Smooth muscle cell of bladder (primary cell): Measurements from ENCODE around the gene DENND1B. TPM values are rescaled to one million over a fixed set of nuclear protein-coding genes. Genes with fewer than 3 reads are reported as not detected.

Experiments
- total RNA-seq: library from RNA; depleted of rRNA; stranded (reverse); fragments of >200 nt; gene quantifications from 2 replicates; pipeline ENCODE4 v1.2.3, GENCODE V29; 2014

The DENND1B gene, protein sequence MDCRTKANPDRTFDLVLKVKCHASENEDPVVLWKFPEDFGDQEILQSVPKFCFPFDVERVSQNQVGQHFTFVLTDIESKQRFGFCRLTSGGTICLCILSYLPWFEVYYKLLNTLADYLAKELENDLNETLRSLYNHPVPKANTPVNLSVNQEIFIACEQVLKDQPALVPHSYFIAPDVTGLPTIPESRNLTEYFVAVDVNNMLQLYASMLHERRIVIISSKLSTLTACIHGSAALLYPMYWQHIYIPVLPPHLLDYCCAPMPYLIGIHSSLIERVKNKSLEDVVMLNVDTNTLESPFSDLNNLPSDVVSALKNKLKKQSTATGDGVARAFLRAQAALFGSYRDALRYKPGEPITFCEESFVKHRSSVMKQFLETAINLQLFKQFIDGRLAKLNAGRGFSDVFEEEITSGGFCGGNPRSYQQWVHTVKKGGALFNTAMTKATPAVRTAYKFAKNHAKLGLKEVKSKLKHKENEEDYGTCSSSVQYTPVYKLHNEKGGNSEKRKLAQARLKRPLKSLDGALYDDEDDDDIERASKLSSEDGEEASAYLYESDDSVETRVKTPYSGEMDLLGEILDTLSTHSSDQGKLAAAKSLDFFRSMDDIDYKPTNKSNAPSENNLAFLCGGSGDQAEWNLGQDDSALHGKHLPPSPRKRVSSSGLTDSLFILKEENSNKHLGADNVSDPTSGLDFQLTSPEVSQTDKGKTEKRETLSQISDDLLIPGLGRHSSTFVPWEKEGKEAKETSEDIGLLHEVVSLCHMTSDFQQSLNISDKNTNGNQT
- 5.2 and 5.7 TPM in 2 replicates for total RNA-seq

DNA sequence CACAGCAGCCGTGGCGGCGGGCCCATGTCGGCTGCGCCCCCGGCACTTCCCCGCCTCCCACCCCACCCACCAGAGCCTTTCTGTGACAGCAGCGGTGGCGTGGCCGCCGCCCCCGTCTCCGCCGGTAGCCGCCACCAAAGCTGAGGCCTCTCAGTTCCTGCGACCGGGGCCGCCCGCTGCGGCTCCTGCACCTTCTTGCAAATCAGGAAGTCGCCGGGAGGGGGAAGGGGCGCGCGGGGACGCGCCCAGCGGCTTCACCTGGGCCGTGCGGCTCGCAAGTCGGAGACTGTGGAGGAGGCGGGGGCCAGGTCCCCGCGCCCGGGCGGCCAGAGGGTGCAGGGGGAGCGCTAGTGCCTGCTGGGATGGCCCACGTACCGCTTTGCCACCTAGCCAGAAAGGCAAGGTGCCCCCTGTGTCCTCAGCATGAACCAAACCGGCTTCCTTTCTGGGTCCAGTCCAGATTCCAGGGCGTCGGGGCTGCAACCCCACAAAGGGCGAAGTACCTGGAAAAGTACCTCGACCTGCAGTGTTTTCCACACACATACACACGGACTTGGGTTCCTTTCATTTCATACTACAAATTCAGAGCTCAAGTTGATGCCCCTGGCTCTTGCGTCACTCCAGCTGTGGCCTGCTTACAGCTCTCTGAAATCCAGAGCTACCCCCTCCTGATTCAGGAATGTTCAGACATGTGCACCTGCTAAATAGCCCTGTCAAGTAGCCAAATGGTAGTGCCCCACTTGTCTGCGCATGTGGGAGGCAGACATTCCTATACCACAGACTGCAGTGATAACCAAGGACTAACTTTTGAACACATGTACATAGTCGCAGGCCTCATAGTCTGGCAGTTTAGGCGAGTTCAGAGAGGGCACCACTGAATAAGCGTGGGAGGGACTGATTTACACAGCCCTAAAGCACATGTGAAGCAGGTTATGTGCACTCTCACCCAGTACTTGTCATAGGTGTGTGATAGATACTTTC, at the start of gene DENND1B:
Gene DENND1B, minus strand, starts transcription at position 199 of the 981 bp plus-strand sequence. CDS start 325 bp downstream, outside the sequence.

Other genes starting within 250 kb of the DENND1B start
- 2.0 and 5.1 TPM in 2 replicates for gene C1orf53, start 127.2 kb upstream of the DENND1B start, total RNA-seq
- gene LHX9, start 141.9 kb upstream of the DENND1B start, total RNA-seq: not detected in 2 replicates